Prostate gland (tissue), 2 donors: Measurements from ENCODE around the gene FBXO30.

Experiments
- POLR2A ChIP-seq: fragments of 450-650 bp; IDR thresholded peaks from one replicate; pipeline ENCODE4 v1.6.1; 2016; ENCODE audit warnings: antibody characterized with exemption, mild to moderate bottlenecking
- TF ChIP-seq, protein P1 (sequence below), 4 experiments: fragments of 200-600 bp in 2 of 4; fragments of 450-650 bp in 2 of 4; sonication (generic) in 2 of 4; IDR thresholded peaks; 1 replicate in 3 of 4; 2 replicates in 1 of 4; pipeline ENCODE4 v1.5.1; 2016 to 2019; ENCODE audit warnings: antibody characterized with exemption in 4 of 4, mild to moderate bottlenecking in 2 of 4, moderate library complexity in 2 of 4

DNA sequence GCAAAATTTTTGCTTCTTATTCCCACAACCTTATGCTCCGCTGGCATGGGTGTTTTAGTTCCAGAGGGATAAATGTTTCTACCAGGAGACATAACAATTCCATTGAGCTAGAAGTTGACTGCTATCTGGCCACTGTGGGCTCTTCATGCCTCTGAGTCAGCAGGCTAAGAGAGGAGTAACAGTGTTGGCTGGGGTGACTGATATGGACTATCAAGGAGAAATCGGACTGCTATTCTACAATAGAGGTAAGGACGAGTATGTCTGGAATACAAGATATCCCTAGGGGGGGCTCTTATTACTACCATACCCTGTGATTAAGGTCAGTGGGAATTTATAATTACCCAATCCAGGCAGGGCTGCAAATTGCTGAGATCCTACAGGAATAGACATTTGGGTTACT lies 26.9 kb downstream of the FBXO30 start:
- TF ChIP-seq, protein P1, sequence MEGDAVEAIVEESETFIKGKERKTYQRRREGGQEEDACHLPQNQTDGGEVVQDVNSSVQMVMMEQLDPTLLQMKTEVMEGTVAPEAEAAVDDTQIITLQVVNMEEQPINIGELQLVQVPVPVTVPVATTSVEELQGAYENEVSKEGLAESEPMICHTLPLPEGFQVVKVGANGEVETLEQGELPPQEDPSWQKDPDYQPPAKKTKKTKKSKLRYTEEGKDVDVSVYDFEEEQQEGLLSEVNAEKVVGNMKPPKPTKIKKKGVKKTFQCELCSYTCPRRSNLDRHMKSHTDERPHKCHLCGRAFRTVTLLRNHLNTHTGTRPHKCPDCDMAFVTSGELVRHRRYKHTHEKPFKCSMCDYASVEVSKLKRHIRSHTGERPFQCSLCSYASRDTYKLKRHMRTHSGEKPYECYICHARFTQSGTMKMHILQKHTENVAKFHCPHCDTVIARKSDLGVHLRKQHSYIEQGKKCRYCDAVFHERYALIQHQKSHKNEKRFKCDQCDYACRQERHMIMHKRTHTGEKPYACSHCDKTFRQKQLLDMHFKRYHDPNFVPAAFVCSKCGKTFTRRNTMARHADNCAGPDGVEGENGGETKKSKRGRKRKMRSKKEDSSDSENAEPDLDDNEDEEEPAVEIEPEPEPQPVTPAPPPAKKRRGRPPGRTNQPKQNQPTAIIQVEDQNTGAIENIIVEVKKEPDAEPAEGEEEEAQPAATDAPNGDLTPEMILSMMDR (IDR thresholded peaks at IDR 0.05): no peak
- TF ChIP-seq POLR2A: no peak
